ENCODE measurements around the gene APBB3.

DNA sequence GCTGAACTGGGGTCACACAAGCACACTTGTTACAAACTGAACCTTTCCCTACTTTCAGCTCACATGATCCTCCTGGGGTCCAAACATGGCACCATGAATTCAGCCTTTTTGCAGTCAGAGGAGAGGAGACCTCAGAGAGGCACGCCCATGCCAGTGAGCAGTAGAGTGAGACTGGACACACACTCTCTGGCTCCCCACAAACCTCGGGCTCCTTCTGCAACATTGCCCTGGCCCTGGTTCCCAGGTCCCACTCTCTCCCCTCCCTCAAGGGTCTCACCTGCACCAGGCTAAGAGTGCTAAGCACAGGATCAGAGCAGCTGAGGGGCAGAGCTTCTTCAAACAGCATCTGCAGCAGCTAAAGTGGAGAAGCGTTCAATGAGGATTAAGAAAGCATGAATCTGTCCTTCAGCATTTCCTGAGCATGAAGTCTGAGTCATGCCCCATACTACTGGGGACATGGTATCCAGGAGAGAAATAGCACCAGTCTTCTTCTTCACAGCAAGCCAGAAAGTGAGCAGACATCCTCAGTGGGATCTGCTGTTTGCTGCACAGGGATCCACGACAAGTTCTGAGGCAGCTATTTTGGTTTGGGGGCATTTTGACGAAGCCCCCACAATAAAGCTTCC lies 27.5 kb upstream of the APBB3 start:
- TF ChIP-seq, protein P1, sequence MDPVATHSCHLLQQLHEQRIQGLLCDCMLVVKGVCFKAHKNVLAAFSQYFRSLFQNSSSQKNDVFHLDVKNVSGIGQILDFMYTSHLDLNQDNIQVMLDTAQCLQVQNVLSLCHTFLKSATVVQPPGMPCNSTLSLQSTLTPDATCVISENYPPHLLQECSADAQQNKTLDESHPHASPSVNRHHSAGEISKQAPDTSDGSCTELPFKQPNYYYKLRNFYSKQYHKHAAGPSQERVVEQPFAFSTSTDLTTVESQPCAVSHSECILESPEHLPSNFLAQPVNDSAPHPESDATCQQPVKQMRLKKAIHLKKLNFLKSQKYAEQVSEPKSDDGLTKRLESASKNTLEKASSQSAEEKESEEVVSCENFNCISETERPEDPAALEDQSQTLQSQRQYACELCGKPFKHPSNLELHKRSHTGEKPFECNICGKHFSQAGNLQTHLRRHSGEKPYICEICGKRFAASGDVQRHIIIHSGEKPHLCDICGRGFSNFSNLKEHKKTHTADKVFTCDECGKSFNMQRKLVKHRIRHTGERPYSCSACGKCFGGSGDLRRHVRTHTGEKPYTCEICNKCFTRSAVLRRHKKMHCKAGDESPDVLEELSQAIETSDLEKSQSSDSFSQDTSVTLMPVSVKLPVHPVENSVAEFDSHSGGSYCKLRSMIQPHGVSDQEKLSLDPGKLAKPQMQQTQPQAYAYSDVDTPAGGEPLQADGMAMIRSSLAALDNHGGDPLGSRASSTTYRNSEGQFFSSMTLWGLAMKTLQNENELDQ (tag by site-specific recombination; IDR thresholded peaks at IDR 0.05; ENCODE audit: low read depth) = no peak
- TF ChIP-seq, protein P2, sequence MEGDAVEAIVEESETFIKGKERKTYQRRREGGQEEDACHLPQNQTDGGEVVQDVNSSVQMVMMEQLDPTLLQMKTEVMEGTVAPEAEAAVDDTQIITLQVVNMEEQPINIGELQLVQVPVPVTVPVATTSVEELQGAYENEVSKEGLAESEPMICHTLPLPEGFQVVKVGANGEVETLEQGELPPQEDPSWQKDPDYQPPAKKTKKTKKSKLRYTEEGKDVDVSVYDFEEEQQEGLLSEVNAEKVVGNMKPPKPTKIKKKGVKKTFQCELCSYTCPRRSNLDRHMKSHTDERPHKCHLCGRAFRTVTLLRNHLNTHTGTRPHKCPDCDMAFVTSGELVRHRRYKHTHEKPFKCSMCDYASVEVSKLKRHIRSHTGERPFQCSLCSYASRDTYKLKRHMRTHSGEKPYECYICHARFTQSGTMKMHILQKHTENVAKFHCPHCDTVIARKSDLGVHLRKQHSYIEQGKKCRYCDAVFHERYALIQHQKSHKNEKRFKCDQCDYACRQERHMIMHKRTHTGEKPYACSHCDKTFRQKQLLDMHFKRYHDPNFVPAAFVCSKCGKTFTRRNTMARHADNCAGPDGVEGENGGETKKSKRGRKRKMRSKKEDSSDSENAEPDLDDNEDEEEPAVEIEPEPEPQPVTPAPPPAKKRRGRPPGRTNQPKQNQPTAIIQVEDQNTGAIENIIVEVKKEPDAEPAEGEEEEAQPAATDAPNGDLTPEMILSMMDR (tag by site-specific recombination; IDR thresholded peaks at IDR 0.05) = no peak
